Measurements from ENCODE around the gene ACOX3. TPM values are rescaled to one million over a fixed set of nuclear protein-coding genes. Genes with fewer than 3 reads are reported as not detected.

Gene ACOX3
- total and polyA plus RNA-seq, 4 donors: 15.6 to 32.2 (median 21.5) TPM

- ATAC-seq (ENCODE audit: insufficient read depth, low FRiP score): no peak
- Histone ChIP-seq H3K27ac (ENCODE audit: low read depth in 1 of 2, low read length in 1 of 2) (no peak overlapping the region), H3K27me3 (ENCODE audit: control insufficient read depth in 3 of 3, insufficient read depth in 3 of 3, low read length in 2 of 3) (no peaks in the 10 kb centered on the region), H3K9me3 (ENCODE audit: control insufficient read depth in 4 of 4, insufficient read depth in 3 of 4, low read length in 3 of 4) (no peaks in the 10 kb centered on the region), H3K4me1 (ENCODE audit: control insufficient read depth in 5 of 5, insufficient read depth in 5 of 5, low read length in 5 of 5) (peaks cover 0 to 7% (median 2%) of the 10 kb centered on the region in 5 donors), H3K9ac (ENCODE audit: insufficient read depth in 1 of 2, low read length in 2 of 2) (no peak overlapping the region), H3K36me3 (ENCODE audit: control insufficient read depth in 4 of 4, insufficient read depth in 4 of 4, low read length in 4 of 4) (peaks cover 0 to 33% (median 3%) of the 10 kb centered on the region in 4 donors), H3K4me3 (no peak overlapping the region)
- WGBS, 2 donors: 86 to 92% methylated on average over 17 of the region's 17 CpGs
- no peak for DNase-seq
- no peak for TF ChIP-seq CTCF (IDR thresholded peaks at IDR 0.05; ENCODE audit: control extremely low read depth, extremely low read depth)
These were observed 62.3 kb downstream of the ACOX3 start for GRCh38 chr4:8378101-8378724.

- Histone ChIP-seq H3K4me3 (no peak overlapping the region), H3K9me3 (ENCODE audit: control insufficient read depth in 4 of 4, insufficient read depth in 3 of 4, low read length in 3 of 4) (no peaks in the 10 kb centered on the region), H3K27me3 (ENCODE audit: control insufficient read depth in 3 of 3, insufficient read depth in 3 of 3, low read length in 2 of 3) (no peaks in the 10 kb centered on the region), H3K4me1 (ENCODE audit: control insufficient read depth in 5 of 5, insufficient read depth in 5 of 5, low read length in 5 of 5) (peaks cover 0 to 5% (median 0%) of the 10 kb centered on the region in 5 donors), H3K9ac (ENCODE audit: insufficient read depth in 1 of 2, low read length in 2 of 2) (no peak overlapping the region), H3K36me3 (ENCODE audit: control insufficient read depth in 4 of 4, insufficient read depth in 4 of 4, low read length in 4 of 4) (peaks cover 0 to 30% (median 3%) of the 10 kb centered on the region in 4 donors), H3K27ac (ENCODE audit: low read depth in 1 of 2, low read length in 1 of 2) (no peak overlapping the region)
- ATAC-seq (ENCODE audit: insufficient read depth, low FRiP score): no peak
- WGBS, 2 donors: 94 to 96% methylated on average over 39 of the region's 39 CpGs
- no peak for TF ChIP-seq CTCF (IDR thresholded peaks at IDR 0.05; ENCODE audit: control extremely low read depth, extremely low read depth)
- no peak for DNase-seq
These were observed 63.1 kb downstream of the ACOX3 start for GRCh38 chr4:8377103-8378075.

GRCh38 chr4:8376361-8377102, 64.0 kb downstream of the ACOX3 start:
- peaks cover 0 to under 1% (median 0%) of the 10 kb centered on the region in 5 donors for H3K4me1 ChIP-seq (ENCODE audit: control insufficient read depth in 5 of 5, insufficient read depth in 5 of 5, low read length in 5 of 5)
- peaks cover 0 to 30% (median 3%) of the 10 kb centered on the region in 4 donors for H3K36me3 ChIP-seq (ENCODE audit: control insufficient read depth in 4 of 4, insufficient read depth in 4 of 4, low read length in 4 of 4)
- no peak for DNase-seq
- TF ChIP-seq CTCF (IDR thresholded peaks at IDR 0.05; ENCODE audit: control extremely low read depth, extremely low read depth): no peak
- 91 to 94% methylated on average over 20 of the region's 20 CpGs for WGBS, 2 donors
- H3K27ac ChIP-seq (ENCODE audit: low read depth in 1 of 2, low read length in 1 of 2): no peak overlapping the region
- H3K9me3 ChIP-seq (ENCODE audit: control insufficient read depth in 4 of 4, insufficient read depth in 3 of 4, low read length in 3 of 4): no peaks in the 10 kb centered on the region
- H3K27me3 ChIP-seq (ENCODE audit: control insufficient read depth in 3 of 3, insufficient read depth in 3 of 3, low read length in 2 of 3): no peaks in the 10 kb centered on the region
- no peak overlapping the region for H3K4me3 ChIP-seq
- H3K9ac ChIP-seq (ENCODE audit: insufficient read depth in 1 of 2, low read length in 2 of 2): no peak overlapping the region
- no peak for ATAC-seq (ENCODE audit: insufficient read depth, low FRiP score)
